Stimulated activated naive CD4-positive, alpha-beta T cell treated with Interleukin-2 at 50 U/mL for 16 hours (primary cell): ENCODE data around the gene LAMC3.
"Not testable (repeated sequence)": the region's sequence is repeated elsewhere in the genome, so short reads cannot be mapped to it uniquely, and the experiment has no call there.

Experiments
- DNase-seq: peaks from one replicate; lab custom pipeline; 2025; lab: John Stamatoyannopoulos, UW

Gene LAMC3

DNA sequence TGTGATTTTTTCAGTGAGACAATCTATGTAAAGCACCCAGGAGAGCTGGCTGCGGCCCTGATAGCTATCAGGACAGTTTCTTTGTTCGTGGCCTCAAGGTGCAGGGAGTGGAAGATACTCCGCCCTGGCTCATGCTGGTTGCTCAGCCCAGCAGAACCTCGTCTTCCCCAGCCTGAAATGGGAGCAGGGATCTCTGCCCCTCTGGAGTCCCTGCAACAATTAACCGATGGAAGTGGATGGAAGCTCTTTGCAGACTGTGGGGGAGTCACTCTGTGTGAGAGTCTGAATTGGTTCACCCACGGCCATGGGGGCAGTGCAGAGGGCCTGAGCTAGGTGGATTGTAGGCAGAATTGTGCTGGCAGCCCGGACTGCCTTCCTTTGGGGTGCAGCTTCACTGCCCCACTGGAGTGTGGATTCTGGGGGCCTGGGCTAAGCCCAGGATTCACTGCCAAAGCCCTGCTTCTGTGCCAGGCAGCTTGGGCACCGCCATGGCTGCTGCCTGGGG is 90.2 kb downstream of the LAMC3 start:
- no peak for DNase-seq

DNA sequence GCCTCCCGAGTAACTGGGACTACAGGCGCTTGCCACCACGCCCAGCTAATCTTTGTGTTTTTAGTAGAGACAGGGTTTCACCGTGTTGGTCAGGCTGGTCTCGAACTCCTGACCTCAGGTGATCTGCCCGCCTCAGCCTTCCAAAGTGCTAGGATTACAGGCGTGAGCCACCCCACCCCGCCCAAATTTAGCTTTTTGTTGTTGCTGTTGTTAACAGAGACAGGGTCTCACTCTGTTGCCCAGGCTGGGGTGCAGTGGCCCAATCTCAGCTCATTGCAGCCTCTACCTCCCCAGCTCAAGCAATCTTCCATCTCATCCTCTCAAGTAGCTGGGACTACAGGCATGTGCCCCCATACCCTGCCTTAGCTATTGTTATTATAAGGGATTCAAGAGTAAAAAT is 90.9 kb downstream of the LAMC3 start:
- DNase-seq: not testable (repeated sequence)

DNA sequence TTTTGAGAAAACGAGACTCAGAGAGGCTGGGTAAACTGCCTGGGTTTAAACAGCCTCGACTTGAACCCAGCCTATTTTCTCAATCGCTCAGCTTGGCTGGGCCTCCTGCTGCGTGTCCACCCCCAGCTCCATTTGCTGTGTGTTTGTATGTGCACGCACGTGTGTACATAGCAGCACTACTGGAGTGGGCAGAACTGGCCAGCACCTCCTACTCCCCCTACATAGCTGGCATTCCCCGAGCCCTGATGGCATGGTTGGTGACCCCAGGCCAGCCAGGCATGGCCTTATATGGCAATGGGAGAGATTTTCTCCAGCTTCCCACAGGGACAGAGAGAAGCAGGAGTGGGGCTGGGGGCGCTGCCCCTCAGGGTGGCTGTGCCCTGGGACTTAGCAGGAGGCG is 91.5 kb downstream of the LAMC3 start:
- DNase-seq: no peak

DNA sequence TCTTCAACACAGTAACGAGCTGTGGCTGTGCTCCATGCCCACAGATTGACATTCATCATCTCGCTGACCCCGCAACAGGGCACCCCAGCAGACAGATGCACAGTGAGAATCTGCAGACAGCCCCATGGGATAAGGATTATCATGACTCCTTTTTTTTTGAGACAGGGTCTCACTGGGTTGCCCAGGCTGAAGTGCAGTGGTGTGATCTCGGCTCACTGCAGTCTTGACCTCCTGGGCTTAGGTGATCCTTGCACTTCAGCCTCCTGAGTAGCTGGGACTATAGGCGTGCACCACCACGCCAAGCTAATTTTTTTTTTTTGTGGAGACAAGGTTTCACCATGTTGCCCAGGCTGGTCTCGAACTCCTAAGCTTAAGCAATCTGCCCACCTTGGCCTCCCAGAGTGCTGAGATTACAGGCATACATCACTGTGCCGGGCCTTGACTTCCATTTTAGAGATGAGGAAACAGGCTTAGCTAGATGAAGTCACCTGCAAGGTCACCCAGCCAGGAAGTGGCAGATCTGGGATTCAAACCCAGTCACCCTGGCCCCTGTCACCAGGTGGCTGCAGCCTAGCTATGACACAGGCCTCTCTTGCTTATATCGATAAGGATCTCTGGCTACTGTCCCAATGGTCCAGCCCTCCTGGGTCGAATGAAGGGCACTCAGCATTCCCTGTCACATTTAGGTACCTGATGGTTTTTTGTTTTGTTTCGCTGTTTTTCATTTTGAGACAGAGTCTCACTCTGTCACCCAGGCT is 92.4 kb downstream of the LAMC3 start:
- no peak for DNase-seq

DNA sequence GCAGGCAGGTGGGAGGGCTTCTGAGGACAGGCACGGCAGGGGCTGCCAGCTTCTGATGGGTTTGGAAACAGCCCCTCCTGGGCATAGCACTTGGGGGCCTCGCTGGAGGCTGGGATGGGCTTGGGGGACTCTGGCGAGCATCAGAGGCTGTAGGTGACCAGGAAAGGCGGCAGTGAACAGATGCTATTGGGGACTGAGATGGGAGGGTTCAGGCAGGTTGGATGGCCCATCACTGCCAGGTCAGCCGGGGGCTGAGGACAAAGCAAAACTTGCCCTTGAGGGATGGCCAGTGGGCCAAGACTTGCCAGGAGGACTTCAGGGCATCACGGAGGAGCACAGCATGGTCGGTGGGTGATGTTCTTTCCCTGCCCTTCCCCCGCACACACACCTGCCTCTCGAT is 94.0 kb downstream of the LAMC3 start:
- no peak for DNase-seq

DNA sequence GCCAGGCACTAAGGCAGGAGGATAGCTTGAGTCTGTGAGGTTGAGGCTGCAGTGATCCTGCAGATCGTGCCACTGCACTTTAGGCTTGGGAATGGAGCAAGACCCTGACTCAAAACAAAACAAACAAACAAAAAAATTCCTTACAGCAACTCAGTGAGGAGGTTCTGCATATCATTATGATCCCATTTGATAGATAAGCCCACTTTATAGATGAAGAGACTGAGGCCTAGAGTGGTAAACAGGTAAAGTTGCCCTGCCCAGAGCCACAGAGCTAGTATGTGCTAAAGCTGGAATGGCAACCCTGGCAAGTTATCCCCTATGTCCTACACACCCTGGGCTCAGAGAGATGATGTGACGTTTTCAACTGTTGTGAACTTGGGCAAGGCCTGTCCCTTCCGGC is 94.6 kb downstream of the LAMC3 start:
- no peak for DNase-seq

DNA sequence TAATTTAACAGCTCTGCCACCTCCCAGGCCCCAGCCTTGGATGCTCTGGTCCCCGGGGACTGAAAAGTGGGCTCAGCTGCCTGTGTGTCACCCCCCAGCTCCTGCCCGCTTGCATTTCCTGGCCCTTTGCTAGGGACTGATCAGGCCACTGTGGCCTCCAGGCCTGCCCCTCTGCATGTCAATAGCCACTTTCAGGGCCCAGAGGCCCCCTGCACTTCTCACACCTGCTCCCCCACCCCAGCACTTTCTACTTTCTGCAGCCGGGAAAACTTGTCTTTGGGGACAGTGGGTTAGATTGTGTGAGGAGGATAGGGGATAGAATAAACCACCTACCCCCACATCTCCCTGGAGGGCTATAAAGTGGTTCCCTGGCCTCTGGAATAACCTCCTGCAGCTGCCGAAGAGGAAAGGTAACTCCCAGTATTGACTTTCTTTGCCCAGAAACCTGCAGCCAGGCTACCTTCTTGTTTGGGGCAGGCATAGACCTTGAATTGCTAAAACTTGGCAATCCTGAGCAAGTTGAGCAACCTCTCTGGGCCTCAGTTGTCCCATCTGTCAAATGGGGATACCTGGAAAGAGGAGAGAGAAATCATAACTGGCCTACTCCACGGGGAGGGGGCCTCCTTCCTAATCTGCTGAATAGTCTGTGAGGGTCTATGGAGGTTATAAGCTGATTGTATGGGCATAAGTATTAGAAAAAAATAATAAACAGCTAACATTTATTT is 95.2 kb downstream of the LAMC3 start:
- DNase-seq: no peak

DNA sequence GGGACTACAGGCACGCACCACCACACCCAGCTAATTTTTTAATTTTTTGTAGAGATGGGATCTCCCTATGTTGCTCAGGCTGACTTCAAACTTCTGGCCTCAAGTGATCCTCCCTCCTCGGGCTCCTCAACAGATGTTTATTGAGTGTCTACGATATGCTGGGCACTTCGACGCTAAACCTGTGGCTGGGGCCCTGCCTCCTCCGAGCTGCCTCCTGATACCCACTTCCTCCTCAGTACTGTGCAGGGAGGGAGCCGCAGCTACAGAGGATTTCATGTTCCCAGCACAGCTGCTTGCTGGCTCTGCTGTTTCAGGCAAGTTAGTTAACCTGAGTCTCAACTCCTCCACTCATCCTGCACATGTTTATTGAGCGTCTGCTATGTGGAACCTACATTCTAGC is 97.0 kb downstream of the LAMC3 start:
- no peak for DNase-seq

DNA sequence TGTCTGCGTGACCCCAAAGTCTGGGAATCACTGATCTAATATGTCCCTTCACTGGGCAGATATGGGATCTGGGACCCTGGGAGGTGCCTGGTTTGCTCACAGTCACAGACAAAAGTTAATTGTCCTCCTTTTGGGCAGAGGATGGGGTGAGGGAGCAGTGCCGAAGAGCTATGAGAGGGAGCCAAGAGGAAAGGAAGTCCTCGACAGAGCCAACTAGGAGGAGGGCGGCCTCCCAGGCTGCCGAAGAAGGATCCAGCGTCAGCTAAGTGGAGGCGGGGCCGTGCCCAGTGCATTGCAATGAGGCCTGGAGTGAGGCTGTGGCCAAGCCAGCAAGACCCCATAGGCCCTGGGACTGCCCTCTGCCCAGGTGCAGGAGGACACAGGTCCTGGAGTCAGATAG is 98.8 kb downstream of the LAMC3 start:
- no peak for DNase-seq

DNA sequence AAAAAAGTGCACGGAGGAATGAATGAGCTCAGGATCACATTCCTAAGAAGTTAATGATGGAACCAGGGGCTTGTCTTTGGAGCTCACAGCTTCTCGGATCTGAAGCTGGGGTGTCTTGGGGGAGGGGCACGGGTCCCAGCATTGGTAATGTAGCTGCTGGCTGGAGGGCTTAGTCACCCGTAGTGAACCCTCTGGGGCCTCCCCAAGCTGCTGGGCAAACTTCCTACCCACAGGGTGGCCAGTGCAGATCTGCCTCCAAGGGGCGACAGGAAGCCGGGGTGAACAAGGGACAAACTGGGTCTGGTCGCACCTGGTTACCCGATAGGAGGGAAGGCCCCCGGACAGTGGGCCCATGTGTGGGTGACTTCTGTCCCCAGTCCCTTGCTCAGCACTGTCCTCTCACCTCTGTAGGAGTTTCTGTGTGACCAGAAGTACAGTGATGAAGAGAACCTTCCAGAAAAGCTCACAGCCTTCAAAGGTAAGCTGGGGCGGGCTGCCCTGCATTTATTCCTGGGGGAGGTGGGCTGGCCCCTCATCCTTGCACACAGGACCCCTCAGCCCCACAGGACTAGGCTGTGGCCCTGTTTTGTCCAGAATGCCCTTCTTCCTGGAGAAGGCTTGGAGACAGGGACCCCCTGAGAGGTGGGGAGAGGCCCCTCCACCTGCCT is 102.3 kb downstream of the LAMC3 start:
- no peak for DNase-seq

DNA sequence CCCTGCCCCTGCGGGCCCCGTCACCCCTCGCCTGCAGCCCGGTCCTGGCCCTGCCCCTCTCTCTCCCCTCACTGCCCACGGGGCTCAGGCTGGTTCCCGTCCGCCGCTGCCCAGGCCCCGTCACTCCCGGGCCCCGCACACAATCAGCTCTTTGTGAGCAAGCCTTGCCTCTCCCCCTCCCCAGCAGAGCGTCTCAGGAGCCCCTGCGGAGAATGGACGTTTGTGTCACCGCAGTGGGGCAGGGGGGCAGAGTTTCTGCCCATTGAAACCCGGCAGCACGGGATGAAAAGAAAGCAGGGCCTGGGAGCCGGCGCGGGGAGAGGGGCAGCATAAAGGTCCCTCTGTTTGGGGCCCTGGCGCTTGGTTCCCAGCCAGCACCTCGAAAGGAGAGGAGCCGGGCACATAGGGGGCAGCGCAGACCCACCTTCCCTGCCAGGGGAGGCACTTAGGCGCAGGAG is 102.9 kb downstream of the LAMC3 start:
- no peak for DNase-seq

DNA sequence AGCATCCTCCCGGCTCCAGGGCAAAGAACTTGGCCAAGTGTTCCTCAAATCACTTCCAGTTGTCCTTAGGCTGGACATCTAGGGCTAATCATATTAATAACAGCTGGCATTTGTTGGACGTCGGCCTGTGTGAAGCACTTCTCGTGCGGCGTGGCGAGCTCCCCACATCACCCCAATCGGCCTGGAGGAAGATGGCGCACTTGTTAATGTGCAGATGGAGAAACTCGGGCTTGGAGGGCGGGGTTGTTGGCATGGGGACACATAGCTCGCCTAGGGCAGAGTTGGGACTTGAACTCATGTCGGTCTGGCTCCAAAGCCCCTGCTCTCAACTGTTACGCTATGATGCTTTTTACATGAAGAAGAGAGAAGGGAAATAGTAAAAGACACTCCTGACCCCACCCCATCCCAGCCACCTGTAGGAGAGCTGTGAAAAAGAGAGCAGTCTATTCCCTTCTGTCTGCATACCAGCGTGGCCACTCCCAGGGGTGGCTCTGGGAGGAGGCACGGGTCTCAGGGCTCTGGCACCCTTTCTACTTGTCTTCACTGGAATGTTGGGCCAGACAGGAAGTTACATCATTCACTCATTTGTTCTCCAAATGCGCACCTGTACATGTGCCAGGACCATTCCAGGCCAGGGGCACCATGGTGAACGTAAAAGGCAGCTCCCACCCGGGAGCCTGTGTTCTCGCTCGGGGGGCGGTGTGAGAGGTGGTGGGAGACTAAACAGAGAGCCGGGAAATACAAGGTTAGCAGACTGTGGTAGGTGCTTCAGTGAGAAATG is 103.6 kb downstream of the LAMC3 start:
- DNase-seq: no peak

DNA sequence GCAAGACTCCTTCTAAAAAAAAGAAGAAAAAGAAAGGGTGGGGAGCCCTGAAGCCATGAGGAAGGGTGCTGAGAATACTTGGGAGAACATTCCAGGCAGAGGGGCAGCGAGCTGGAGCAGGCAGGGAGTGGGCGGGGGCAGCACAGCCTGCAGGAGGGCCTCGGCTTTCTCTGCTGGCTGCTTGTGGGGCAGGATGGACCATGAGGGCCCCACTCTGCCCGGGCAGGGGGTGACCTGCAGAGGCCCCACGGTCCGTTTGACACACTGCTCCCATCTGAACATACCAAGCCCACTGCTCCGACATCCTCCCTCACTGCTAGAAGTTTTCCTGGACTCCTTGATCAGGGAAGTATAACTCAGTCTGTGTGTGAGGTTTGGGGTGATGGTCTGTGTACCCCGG is 104.7 kb downstream of the LAMC3 start:
- DNase-seq: no peak

DNA sequence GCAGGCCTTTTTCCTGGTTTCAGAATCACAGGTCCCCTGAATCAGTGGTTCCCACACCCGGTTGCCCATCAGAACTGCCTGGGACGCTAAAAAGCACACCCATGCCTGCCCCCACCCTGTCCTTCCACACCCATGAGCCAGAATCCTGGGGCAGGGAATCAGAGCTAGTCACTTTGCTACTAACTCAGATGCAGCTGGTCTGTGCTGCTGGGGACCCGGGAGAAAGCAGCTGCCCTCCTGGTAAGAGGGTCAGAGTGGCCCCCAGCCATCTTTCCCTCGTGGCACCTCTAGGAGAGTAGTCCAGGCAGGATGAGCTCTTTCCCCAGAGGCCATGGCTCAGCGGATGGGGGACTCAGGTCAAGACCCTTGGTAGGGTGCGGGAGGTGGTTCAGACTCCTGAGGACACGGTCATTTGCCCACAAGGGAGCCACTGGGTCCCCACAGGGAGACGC is 105.1 kb downstream of the LAMC3 start:
- no peak for DNase-seq

DNA sequence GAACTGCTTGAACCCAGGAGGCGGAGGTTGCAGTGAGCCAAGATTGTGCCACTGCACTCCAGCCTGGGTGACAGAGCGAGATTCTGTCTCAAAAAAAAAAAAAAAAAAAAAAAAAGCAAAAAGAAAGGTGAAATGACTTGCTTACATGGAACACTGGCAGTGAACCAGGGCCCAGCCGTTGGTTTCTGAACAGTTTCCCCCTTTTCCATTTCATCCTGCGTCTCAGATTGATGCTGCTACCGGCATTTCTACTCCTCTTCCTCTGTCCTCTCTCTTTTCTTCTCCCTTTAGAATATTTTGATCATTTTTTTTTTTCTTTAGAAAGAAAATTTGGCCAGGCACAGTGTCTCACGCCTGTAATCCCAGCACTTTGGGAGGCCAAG is 106.4 kb downstream of the LAMC3 start:
- not testable (repeated sequence) for DNase-seq

DNA sequence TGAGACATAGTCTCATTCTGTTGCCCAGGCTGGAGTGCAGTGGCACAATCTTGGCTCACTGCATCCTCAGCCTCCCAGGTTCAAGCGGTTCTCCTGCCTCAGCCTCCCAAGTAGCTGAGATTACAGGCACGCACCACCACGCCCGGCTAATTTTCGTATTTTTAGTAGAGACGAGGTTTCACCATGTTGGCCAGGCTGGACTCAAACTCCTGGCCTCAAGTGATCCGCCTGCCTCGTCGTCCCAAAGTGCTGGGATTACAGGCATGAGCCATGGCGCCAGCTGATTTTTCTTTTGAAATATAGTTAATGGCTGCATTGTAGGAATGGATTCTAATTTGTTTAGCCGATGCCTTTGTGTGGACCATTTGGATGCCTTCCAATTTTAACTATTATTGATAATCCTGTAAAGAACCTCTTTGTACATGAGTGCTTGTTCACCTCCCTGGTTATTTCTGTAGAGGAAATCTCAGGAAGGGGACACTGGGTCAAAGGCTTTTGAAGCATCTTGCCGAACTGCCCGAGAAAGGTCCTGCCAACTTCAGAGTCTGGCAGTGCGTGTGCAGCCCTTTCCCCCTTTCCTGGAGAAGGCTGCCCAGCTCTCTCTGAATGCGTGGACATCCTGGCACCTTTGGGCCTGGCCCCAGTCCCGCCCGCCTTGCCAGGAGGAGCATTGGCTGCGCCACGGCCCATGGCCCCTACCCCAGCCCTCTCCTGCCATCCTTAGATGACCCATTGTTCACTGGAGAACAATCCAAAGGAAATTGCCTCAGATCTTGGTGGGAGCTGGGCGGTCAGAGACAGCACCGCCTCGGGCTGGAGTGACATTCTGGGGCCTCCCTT is 107.5 kb downstream of the LAMC3 start:
- DNase-seq: no peak

DNA sequence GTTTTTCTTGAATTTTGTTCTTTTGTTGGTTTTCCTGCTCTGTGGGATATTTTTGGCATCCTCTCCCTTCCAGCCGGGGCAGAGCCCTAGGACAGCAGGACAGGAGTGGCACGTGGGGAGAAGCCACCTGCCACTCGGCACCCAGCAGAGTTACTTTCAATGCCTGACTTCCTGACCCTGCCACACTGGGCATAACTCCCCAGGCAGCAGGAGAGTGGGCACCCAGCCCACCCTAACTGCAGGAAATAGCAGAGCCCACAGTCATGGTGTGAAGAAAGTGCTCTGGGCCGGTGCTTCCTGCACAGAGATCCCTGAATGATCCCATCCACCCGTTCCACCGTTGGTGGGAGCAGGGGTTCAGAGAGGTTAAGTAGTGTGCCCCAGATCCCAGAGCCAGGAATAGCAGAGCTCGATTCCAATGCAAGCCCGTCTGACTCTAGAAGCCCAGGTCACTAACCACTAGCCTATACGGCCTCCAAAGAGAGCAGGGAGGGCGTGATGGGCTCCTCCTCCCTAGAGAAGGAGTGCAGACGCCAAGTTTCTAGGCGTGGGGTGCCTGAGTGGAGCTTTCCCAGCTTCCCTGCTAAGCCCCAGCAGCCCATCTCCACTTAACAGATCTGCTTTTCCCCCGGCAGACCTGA is 108.3 kb downstream of the LAMC3 start:
- no peak for DNase-seq

DNA sequence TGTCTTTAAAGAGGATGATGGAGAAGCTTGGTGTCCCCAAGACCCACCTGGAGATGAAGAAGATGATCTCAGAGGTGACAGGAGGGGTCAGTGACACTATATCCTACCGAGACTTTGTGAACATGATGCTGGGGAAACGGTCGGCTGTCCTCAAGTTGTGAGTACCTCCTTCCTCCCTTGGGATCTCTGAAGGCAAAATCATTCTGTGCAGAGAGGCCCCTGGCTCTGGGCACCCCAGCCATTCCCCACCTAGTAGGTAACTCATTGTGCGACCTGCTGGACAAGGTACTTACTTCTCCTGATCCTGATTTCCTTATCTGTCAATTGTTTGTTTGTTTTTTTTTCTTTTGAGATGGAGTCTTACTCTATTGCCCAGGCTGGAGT is 108.8 kb downstream of the LAMC3 start:
- no peak for DNase-seq

DNA sequence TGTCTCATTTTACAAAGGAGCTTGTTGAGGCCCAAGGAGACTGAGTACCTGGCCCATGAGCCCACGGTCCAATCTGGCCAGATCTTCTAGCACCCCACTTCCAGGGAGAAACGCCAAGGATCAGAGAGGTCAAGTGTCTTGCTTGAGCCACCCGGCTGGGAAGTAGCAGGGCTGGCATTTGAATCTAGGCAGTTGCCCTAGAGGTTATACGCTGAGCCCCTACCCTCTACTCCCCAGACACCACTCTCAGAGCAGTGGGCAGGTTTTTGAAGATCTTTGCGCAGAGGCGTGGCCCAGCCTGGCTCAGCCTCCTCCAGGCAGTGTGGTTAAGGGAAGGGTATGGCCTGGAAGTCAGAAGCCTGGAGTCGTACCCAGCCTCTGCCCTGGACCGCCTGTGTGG is 110.6 kb downstream of the LAMC3 start:
- DNase-seq: no peak

DNA sequence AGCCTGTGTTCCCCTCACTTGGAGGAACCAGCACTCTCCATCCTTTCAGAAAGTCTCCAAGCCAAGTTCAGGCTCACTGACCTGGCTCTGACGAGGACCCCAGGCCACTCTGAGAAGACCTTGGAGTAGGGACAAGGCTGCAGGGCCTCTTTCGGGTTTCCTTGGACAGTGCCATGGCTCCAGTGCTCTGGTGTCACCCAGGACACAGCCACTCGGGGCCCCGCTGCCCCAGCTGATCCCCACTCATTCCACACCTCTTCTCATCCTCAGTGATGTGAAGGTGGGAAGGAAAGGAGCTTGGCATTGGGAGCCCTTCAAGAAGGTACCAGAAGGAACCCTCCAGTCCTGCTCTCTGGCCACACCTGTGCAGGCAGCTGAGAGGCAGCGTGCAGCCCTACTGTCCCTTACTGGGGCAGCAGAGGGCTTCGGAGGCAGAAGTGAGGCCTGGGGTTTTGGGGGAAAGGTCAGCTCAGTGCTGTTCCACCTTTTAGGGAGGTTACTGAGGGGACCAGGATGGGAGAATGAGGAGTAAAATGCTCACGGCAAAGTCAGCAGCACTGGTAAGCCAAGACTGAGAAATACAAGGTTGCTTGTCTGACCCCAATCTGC is 111.8 kb downstream of the LAMC3 start:
- no peak for DNase-seq
